Adrenal gland (tissue), 12 donors: Measurements from ENCODE around the gene U2AF1L4. TPM values are rescaled to one million over a fixed set of nuclear protein-coding genes. Genes with fewer than 3 reads are reported as not detected.

Source experiments
- DNase-seq, 7 donors: peaks; one replicate each; pipeline ENCODE4 v3.0.0-alpha.2; 2019 to 2020
- H3K27ac ChIP-seq, 5 donors: fragments of 200-600 bp; sonication (generic) in 4 of 5; 1 replicate in 3 of 5; 2 replicates in 2 of 5; pipeline versions ENCODE4 v1.5.1 to v1.8.0; 2016 to 2020; ENCODE audit warnings: mild to moderate bottlenecking in 1 of 5
- H3K27me3 ChIP-seq: fragments of 200-600 bp; 2 replicates; pipeline ENCODE4 v1.8.0; 2021
- H3K36me3 ChIP-seq, 2 donors: fragments of 200-600 bp; replicated peaks in 1 of 2; 1 replicate in 1 of 2; 2 replicates in 1 of 2; pipeline versions ENCODE4 v1.5.1 to v1.8.0; 2018 to 2022
- H3K4me1 ChIP-seq, 2 donors: fragments of 200-600 bp; replicated peaks in 1 of 2; 1 replicate in 1 of 2; 2 replicates in 1 of 2; pipeline versions ENCODE4 v1.5.1 to v1.8.0; 2018 to 2021
- H3K4me3 ChIP-seq, 4 donors: fragments of 200-600 bp; sonication (generic) in 3 of 4; one replicate each; pipeline ENCODE4 v1.5.1; 2016 to 2018
- H3K9me3 ChIP-seq, 3 donors: fragments of 200-600 bp; sonication (generic) in 1 of 3; replicated peaks in 1 of 3; 1 replicate in 2 of 3; 2 replicates in 1 of 3; pipeline versions ENCODE4 v1.5.1 to v1.8.0; 2016 to 2021
- POLR2A ChIP-seq, 2 donors: fragments of 450-650 bp; IDR thresholded peaks; one replicate each; pipeline ENCODE4 v1.6.1; 2017; ENCODE audit warnings: antibody characterized with exemption in 2 of 2, mild to moderate bottlenecking in 2 of 2, moderate library complexity in 1 of 2
- WGBS, 4 donors: extraction: QIAGEN DNeasy Blood & Tissue Kit in 2 of 4; methylation state at CpG; one replicate each; pipeline versions ENCODE4 v1.1.5 to v1.1.7; 2013 to 2017; 5-methylcytosine and 5-hydroxymethylcytosine counted together
- intact Hi-C, 2 donors: fragments of 100-400 bp; cut with DNase I; formaldehyde crosslinking; loops; one replicate each; pipeline versions ENCODE4 v1.14.1 to v1.15.0; 2022 to 2023
- polyA plus RNA-seq, 3 donors: library from polyadenylated mRNA; stranded (reverse); fragments of 200-250 nt in 2 of 3; fragments of 350-450 nt in 1 of 3; fragmentation: Illumina TruSeq in 1 of 3; extraction: RNeasy Lipid Tissue Mini Kit (QIAGEN cat#74804) in 1 of 3; gene quantifications; one replicate each; pipeline ENCODE4 v1.2.3, GENCODE V29; 2013 to 2014
- total RNA-seq, 9 donors: library from RNA; depleted of rRNA in 4 of 9; stranded (reverse); fragments of >200 nt in 4 of 9; fragments of 120-200 nt in 1 of 9; fragmentation: NEBNext Ultra II Directional in 1 of 9; extraction: Animal tissue kit (Norgen Biotek cat#: 25700) in 1 of 9; gene quantifications; one replicate each; pipeline versions ENCODE4 v1.1.0 to v1.2.4, GENCODE V29; 2013 to 2023
- TF ChIP-seq, protein P1 (sequence below), 6 experiments: fragments of 450-650 bp in 4 of 6; fragments of 200-600 bp in 2 of 6; sonication (generic) in 1 of 6; IDR thresholded peaks; 1 replicate in 5 of 6; 2 replicates in 1 of 6; pipeline versions ENCODE4 v1.5.1 to v1.8.0; 2016 to 2021; ENCODE audit warnings: antibody characterized with exemption in 6 of 6, mild to moderate bottlenecking in 2 of 6, moderate library complexity in 1 of 6
- donor health status: healthy with polysubstance abuse.
- donor health status: Bipolar disorder and iron deficiency.
- donor health status: DM: yes; HTN: yes; CAD: no.
- donor health status: DM: no; HTN: no; CAD: no.
- donor health status: DM: no; HTN: no; CAD: no.
- donor health status: DM: yes; HTN: yes; CAD: no.

U2AF1L4 gene
- total and polyA plus RNA-seq, 12 donors: 14.8 to 255 (median 32.8) TPM

- H3K27me3 ChIP-seq: no peaks in the 10 kb centered on the region
- H3K9me3 ChIP-seq: no peaks in the 10 kb centered on the region
- H3K4me1 ChIP-seq: no peaks in the 10 kb centered on the region
- no peak for DNase-seq
- intact Hi-C loops: no loop called here
- no peak overlapping the region for H3K4me3 ChIP-seq
- H3K36me3 ChIP-seq: peaks cover 0 to 6% of the 10 kb centered on the region in 2 donors
- H3K27ac ChIP-seq: no peak overlapping the region
- TF ChIP-seq, protein P1, sequence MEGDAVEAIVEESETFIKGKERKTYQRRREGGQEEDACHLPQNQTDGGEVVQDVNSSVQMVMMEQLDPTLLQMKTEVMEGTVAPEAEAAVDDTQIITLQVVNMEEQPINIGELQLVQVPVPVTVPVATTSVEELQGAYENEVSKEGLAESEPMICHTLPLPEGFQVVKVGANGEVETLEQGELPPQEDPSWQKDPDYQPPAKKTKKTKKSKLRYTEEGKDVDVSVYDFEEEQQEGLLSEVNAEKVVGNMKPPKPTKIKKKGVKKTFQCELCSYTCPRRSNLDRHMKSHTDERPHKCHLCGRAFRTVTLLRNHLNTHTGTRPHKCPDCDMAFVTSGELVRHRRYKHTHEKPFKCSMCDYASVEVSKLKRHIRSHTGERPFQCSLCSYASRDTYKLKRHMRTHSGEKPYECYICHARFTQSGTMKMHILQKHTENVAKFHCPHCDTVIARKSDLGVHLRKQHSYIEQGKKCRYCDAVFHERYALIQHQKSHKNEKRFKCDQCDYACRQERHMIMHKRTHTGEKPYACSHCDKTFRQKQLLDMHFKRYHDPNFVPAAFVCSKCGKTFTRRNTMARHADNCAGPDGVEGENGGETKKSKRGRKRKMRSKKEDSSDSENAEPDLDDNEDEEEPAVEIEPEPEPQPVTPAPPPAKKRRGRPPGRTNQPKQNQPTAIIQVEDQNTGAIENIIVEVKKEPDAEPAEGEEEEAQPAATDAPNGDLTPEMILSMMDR (IDR thresholded peaks at IDR 0.05): no peak
- no peak for TF ChIP-seq POLR2A (IDR thresholded peaks at IDR 0.05)
- WGBS, 4 donors: 94 to 96% (median 95%) methylated on average over 16 of the region's 16 CpGs
These were observed 34.8 kb upstream of the U2AF1L4 start for GRCh38 chr19:35780058-35780457.

- H3K36me3 ChIP-seq: peaks cover 0 to 6% of the 10 kb centered on the region in 2 donors
- no peaks in the 10 kb centered on the region for H3K27me3 ChIP-seq
- DNase-seq: no peak
- no peak overlapping the region for H3K27ac ChIP-seq
- WGBS, 4 donors: 92 to 99% (median 95%) methylated on average over 8 of the region's 8 CpGs
- intact Hi-C loops: no loop called here
- TF ChIP-seq POLR2A (IDR thresholded peaks at IDR 0.05): no peak
- TF ChIP-seq, protein P1 (IDR thresholded peaks at IDR 0.05): no peak
- no peaks in the 10 kb centered on the region for H3K9me3 ChIP-seq
- H3K4me1 ChIP-seq: peaks cover 0 to 5% of the 10 kb centered on the region in 2 donors
- H3K4me3 ChIP-seq: no peak overlapping the region
These were observed 33.8 kb upstream of the U2AF1L4 start for GRCh38 chr19:35779033-35779432.

- no peaks in the 10 kb centered on the region for H3K27me3 ChIP-seq
- peaks cover 0 to 5% of the 10 kb centered on the region in 2 donors for H3K4me1 ChIP-seq
- peaks cover 0 to 6% of the 10 kb centered on the region in 2 donors for H3K36me3 ChIP-seq
- no peak for DNase-seq
- TF ChIP-seq, protein P1 (IDR thresholded peaks at IDR 0.05): no peak
- TF ChIP-seq POLR2A (IDR thresholded peaks at IDR 0.05): no peak
- H3K4me3 ChIP-seq: no peak overlapping the region
- intact Hi-C loops: no loop called here
- H3K27ac ChIP-seq: no peak overlapping the region
- 76 to 96% (median 88%) methylated on average over 5 to 7 of the region's 7 CpGs for WGBS, 4 donors
- no peaks in the 10 kb centered on the region for H3K9me3 ChIP-seq
These were observed 32.7 kb upstream of the U2AF1L4 start for GRCh38 chr19:35777961-35778360.

- 68 to 87% (median 76%) methylated on average over 11 to 19 of the region's 19 CpGs for WGBS, 4 donors
- Histone ChIP-seq H3K36me3 (peaks cover 0 to 6% of the 10 kb centered on the region in 2 donors), H3K9me3 (no peaks in the 10 kb centered on the region), H3K27ac (no peak overlapping the region), H3K4me3 (no peak overlapping the region), H3K4me1 (peaks cover 0 to 5% of the 10 kb centered on the region in 2 donors), H3K27me3 (no peaks in the 10 kb centered on the region)
- intact Hi-C loops: no loop called here
- DNase-seq: no peak
- no peak for TF ChIP-seq POLR2A (IDR thresholded peaks at IDR 0.05)
- TF ChIP-seq, protein P1 (IDR thresholded peaks at IDR 0.05): no peak
These were observed 32.0 kb upstream of the U2AF1L4 start for GRCh38 chr19:35777086-35777841.
